ENCODE measurements around the gene CDX2.

CDX2 gene

GRCh38 chr13:27972478-27972820 lies 3.3 kb upstream of the CDX2 start:
- no peak for TF ChIP-seq GATA2 (IDR thresholded peaks at IDR 0.05; ENCODE audit: low read depth, low read length)
- TF ChIP-seq GATA3 (IDR thresholded peaks at IDR 0.05; ENCODE audit: low read depth, low read length), result no peak

DNA sequence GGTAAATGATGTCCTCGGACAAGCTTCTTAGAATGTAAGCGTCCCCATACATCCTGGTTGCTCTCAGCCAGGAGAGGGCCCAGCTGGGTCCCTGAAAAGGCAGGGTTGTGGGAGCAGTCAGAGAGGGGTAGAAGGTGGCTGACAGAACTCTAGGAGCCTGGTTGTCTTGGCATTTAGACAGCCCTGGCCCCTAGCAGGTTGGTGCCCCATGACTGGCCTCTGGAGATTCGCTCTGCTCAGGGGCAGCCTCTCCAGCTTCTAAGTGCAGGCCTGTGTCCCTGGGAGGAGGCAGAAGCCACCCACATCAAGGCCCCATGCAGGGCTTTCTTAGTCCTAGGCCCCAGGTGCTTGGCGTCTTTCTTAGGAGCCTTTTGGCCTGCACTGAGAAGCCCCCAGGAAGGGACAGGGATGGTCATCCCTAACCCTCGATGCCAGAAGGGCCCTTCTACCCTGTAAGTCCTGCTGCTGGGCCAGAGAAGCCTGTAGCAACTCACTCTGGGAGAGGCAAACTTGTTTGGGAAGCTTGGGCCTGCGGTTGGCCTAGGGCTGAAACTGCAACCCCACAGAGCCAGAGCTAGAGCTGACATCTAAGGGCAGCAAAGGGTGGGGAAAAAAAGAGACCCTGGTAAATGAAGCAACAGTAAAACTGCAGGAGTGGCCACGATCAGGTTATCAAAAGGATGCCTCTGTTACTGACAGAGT lies 2.8 kb upstream of the CDX2 start:
- TF ChIP-seq GATA3 (IDR thresholded peaks at IDR 0.05; ENCODE audit: low read depth, low read length) (no peak), GATA2 (IDR thresholded peaks at IDR 0.05; ENCODE audit: low read depth, low read length) (no peak)

DNA sequence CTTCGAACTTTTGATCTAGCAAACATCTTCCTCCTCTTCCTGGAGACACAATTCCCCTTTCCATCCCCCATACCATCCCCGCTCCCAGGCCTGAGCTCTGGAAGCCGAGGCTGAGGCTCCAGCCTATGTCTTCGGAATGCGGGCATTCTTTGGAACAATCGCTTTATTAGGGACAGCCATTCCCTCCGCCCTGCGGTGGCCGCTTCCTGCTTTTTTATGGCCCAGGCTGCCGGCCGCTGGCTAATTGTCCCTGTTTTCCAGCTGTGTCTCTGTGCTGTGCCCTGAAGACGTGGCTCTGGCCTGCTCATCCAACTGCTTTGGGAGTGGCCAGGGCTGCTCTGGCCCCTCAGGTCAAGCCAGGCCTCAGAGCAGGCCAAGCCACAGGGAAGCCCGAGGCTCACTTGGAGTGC lies 2.1 kb upstream of the CDX2 start:
- TF ChIP-seq GATA3 (IDR thresholded peaks at IDR 0.05; ENCODE audit: low read depth, low read length), result no peak
- TF ChIP-seq GATA2 (IDR thresholded peaks at IDR 0.05; ENCODE audit: low read depth, low read length), result no peak

- TF ChIP-seq GATA3 (IDR thresholded peaks at IDR 0.05; ENCODE audit: low read depth, low read length), result no peak
- TF ChIP-seq GATA2 (IDR thresholded peaks at IDR 0.05; ENCODE audit: low read depth, low read length), result no peak
These were observed 1.5 kb upstream of the CDX2 start for GRCh38 chr13:27970382-27971235.

GRCh38 chr13:27969866-27970229 lies 733 bp upstream of the CDX2 start:
- TF ChIP-seq GATA3 (IDR thresholded peaks at IDR 0.05; ENCODE audit: low read depth, low read length), result no peak
- TF ChIP-seq GATA2 (IDR thresholded peaks at IDR 0.05; ENCODE audit: low read depth, low read length), result no peak

GRCh38 chr13:27968316-27969081 lies 616 bp downstream of the CDX2 start:
- TF ChIP-seq GATA2 (IDR thresholded peaks at IDR 0.05; ENCODE audit: low read depth, low read length) (no peak), GATA3 (IDR thresholded peaks at IDR 0.05; ENCODE audit: low read depth, low read length) (no peak)

GRCh38 chr13:27967736-27968315 lies 1.3 kb downstream of the CDX2 start:
- no peak for TF ChIP-seq GATA3 (IDR thresholded peaks at IDR 0.05; ENCODE audit: low read depth, low read length)
- TF ChIP-seq GATA2 (IDR thresholded peaks at IDR 0.05; ENCODE audit: low read depth, low read length), result no peak

- TF ChIP-seq GATA2 (IDR thresholded peaks at IDR 0.05; ENCODE audit: low read depth, low read length) (no peak), GATA3 (IDR thresholded peaks at IDR 0.05; ENCODE audit: low read depth, low read length) (no peak)
These were observed 1.8 kb downstream of the CDX2 start for GRCh38 chr13:27967203-27967735.

GRCh38 chr13:27966641-27967202 lies 2.4 kb downstream of the CDX2 start:
- TF ChIP-seq GATA3 (IDR thresholded peaks at IDR 0.05; ENCODE audit: low read depth, low read length), result no peak
- TF ChIP-seq GATA2 (IDR thresholded peaks at IDR 0.05; ENCODE audit: low read depth, low read length), result no peak

DNA sequence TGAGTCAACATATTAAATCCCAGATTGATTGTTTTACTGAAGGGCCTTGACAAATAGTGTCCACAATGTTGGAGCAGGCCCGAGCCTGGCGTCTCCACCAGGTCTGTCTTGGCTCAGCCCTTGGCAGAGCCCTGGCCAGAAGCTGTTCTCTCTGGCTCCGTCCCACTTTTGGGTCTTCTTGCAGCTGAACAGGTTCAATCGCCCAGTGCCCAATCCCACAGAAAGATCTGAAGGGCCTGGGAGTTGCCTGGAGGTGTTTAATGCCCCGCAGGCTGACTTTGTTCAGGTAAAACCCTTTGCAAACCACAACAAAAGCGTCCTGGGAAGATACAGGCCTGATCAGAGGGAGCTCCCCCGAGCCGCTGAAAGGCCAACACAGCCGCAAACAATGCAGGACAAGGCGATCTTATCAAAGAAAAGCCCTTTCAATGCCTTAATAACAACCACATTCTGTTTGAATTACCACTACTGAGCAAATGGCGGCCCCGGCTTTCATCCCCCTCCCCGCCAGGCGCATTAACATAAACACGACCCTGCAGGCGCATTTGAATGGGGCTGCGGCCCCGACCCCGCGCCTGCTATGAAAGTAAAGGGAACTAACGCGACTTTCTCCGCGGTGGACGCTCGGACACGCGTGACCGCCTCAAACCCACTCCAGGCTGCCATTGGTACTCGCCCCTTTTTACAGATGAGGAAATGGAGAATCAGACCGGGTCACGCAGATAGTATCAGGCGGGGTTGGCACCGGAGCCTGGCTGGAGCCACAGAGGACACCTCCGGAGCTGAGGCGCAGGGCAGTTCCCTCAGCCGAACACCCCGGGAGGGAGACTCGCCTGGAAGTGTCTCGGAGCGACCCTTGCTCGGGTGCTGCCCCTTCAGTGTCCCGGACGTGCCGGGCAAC lies 3.1 kb downstream of the CDX2 start:
- TF ChIP-seq GATA2 (IDR thresholded peaks at IDR 0.05; ENCODE audit: low read depth, low read length) (no peak), GATA3 (IDR thresholded peaks at IDR 0.05; ENCODE audit: low read depth, low read length) (no peak)

- TF ChIP-seq GATA2 (IDR thresholded peaks at IDR 0.05; ENCODE audit: low read depth, low read length), result no peak
- no peak for TF ChIP-seq GATA3 (IDR thresholded peaks at IDR 0.05; ENCODE audit: low read depth, low read length)
These were observed 3.8 kb downstream of the CDX2 start for GRCh38 chr13:27965343-27965739.

DNA sequence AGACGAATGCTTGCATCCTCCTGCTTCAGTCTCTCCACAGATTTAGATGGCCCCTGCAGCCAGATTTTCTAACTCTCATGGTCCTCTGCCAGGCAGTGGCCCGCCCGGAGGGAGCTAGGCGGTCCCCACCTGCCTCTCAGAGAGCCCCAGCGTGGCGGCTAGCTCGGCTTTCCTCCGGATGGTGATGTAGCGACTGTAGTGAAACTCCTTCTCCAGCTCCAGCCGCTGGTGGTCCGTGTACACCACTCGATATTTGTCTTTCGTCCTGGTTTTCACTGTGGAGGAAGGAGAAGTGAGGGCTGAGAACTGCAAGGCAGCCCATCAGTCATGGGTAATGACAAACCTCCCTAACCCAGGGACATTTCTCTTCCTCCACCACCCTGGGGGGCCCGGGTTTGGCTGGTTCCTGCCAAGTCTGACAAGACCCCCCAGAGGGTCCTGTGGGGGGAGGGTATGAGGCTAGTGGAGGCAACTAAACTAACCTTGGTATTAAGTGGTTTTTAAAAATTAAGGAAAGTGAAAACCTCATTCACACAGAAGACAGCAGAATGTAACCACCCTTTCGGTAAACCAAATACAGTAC lies 4.3 kb downstream of the CDX2 start:
- TF ChIP-seq GATA2 (IDR thresholded peaks at IDR 0.05; ENCODE audit: low read depth, low read length) (no peak), GATA3 (IDR thresholded peaks at IDR 0.05; ENCODE audit: low read depth, low read length) (no peak)
